NCI-H128 (cell line): ENCODE results near the gene GNG7.
"Not testable (repeated sequence)": the region's sequence is repeated elsewhere in the genome, so short reads cannot be mapped to it uniquely, and the experiment has no call there.

ENCODE experiments used
- DNase-seq: peaks from one replicate; lab custom pipeline; 2025; ENCODE audit not compliant: unreplicated experiment; lab: John Stamatoyannopoulos, UW

Gene GNG7

GRCh38 chr19:2714102-2714501 lies 11.6 kb upstream of the GNG7 start:
- DNase-seq, result not testable (repeated sequence)

- DNase-seq, result not testable (repeated sequence)
Observed at GRCh38 chr19:2713170-2713569, 10.7 kb upstream of the GNG7 start.

- DNase-seq, result no peak
Observed at GRCh38 chr19:2711875-2712205, 9.3 kb upstream of the GNG7 start.

GRCh38 chr19:2711172-2711874 lies 8.8 kb upstream of the GNG7 start:
- DNase-seq, result no peak

- no peak for DNase-seq
Observed at GRCh38 chr19:2706251-2706650, 3.8 kb upstream of the GNG7 start.

GRCh38 chr19:2703691-2704216 lies 1.3 kb upstream of the GNG7 start:
- no peak for DNase-seq

GRCh38 chr19:2703077-2703437 lies 563 bp upstream of the GNG7 start:
- DNase-seq, result no peak

- no peak for DNase-seq
Observed at GRCh38 chr19:2701361-2702169, 929 bp downstream of the GNG7 start.

GRCh38 chr19:2700660-2701360 lies 1.7 kb downstream of the GNG7 start:
- no peak for DNase-seq

- no peak for DNase-seq
Observed at GRCh38 chr19:2699413-2700140, 2.9 kb downstream of the GNG7 start.

GRCh38 chr19:2694196-2694595 lies 8.3 kb downstream of the GNG7 start:
- no peak for DNase-seq

GRCh38 chr19:2693492-2694160 lies 8.9 kb downstream of the GNG7 start:
- DNase-seq, result no peak

GRCh38 chr19:2691951-2692350 lies 10.5 kb downstream of the GNG7 start:
- no peak for DNase-seq

- DNase-seq, result no peak
Observed at GRCh38 chr19:2690856-2691255, 11.6 kb downstream of the GNG7 start.

GRCh38 chr19:2686360-2686759 lies 16.1 kb downstream of the GNG7 start:
- no peak for DNase-seq

- no peak for DNase-seq
Observed at GRCh38 chr19:2685204-2685704, 17.2 kb downstream of the GNG7 start.

- no peak for DNase-seq
Observed at GRCh38 chr19:2683430-2684003, 19.0 kb downstream of the GNG7 start.

- no peak for DNase-seq
Observed at GRCh38 chr19:2680808-2681207, 21.7 kb downstream of the GNG7 start.

- DNase-seq, result no peak
Observed at GRCh38 chr19:2679439-2679838, 23.1 kb downstream of the GNG7 start.

- DNase-seq, result not testable (repeated sequence)
Observed at GRCh38 chr19:2678948-2679347, 23.5 kb downstream of the GNG7 start.
